Ovary (tissue), 9 donors: ENCODE data around the gene RNF183. TPM values are rescaled to one million over a fixed set of nuclear protein-coding genes. Genes with fewer than 3 reads are reported as not detected.
"Not testable (repeated sequence)": the region's sequence is repeated elsewhere in the genome, so short reads cannot be mapped to it uniquely, and the experiment has no call there.

Experiments used
- DNase-seq, 5 donors: peaks; one replicate each; pipeline ENCODE4 v3.0.0-alpha.2; 2019 to 2020
- H3K27ac ChIP-seq, 2 donors: fragments of 200-600 bp; one replicate each; pipeline versions ENCODE4 v1.5.1 to v1.8.0; 2019 to 2022
- H3K27me3 ChIP-seq: fragments of 200-600 bp; one replicate; pipeline ENCODE4 v1.8.0; 2022
- H3K36me3 ChIP-seq: fragments of 200-600 bp; sonication (generic); one replicate; pipeline ENCODE4 v1.5.1; 2019
- H3K4me1 ChIP-seq: one replicate; pipeline ENCODE4 v1.8.1; 2013; ENCODE audit warnings: mild to moderate bottlenecking, moderate library complexity; ENCODE audit not compliant: insufficient read depth
- H3K4me3 ChIP-seq: fragments of 200-600 bp; sonication (generic); one replicate; pipeline ENCODE4 v1.5.1; 2017
- H3K9me3 ChIP-seq, 2 donors: fragments of 200-600 bp in 1 of 2; sonication (generic) in 1 of 2; one replicate each; pipeline versions ENCODE4 v1.5.1 to v1.8.1; 2013 to 2019; ENCODE audit warnings: mild to moderate bottlenecking in 1 of 2, moderate library complexity in 1 of 2
- EP300 ChIP-seq: sonication (generic); formaldehyde crosslinking; IDR thresholded peaks from one replicate; pipeline ENCODE4 v1.6.1; 2017; ENCODE audit warnings: antibody characterized with exemption
- POLR2A ChIP-seq: fragments of 450-650 bp; IDR thresholded peaks from one replicate; pipeline ENCODE4 v1.6.1; 2017; ENCODE audit warnings: antibody characterized with exemption, mild to moderate bottlenecking, moderate library complexity
- WGBS, 3 donors: extraction: QIAGEN DNeasy Blood & Tissue Kit in 1 of 3; methylation state at CpG; one replicate each; pipeline versions ENCODE4 v1.1.5 to v1.1.7; 2013 to 2017; 5-methylcytosine and 5-hydroxymethylcytosine counted together
- intact Hi-C, 4 donors: fragments of 100-400 bp; cut with DNase I; formaldehyde crosslinking; loops; one replicate each; pipeline versions ENCODE4 v1.11.0 to v1.15.1; 2022 to 2023
- polyA plus RNA-seq, 2 donors: library from polyadenylated mRNA; stranded (reverse); fragments of 200-250 nt in 1 of 2; fragments of 350-450 nt in 1 of 2; fragmentation: Illumina TruSeq in 1 of 2; extraction: RNeasy Lipid Tissue Mini Kit (QIAGEN cat#74804) in 1 of 2; gene quantifications; one replicate each; pipeline ENCODE4 v1.2.3, GENCODE V29; 2013 to 2014
- total RNA-seq, 7 donors: library from RNA; depleted of rRNA in 2 of 7; stranded (reverse); fragments of >200 nt in 2 of 7; fragmentation: NEBNext Ultra II Directional in 3 of 7; extraction: Animal tissue kit (Norgen Biotek cat#: 25700) in 3 of 7; gene quantifications; one replicate each; pipeline versions ENCODE4 v1.1.0 to v1.2.4, GENCODE V29; 2016 to 2023
- TF ChIP-seq, protein P1 (sequence below), 3 donors: fragments of 450-650 bp in 2 of 3; fragments of 200-600 bp in 1 of 3; IDR thresholded peaks; one replicate each; pipeline versions ENCODE4 v1.5.1 to v1.8.0; 2016 to 2022; ENCODE audit warnings: antibody characterized with exemption in 3 of 3, mild to moderate bottlenecking in 1 of 3
- donor health status: DM: no; HTN: no; CAD: no; lungs with moderate emphysema.
- donor health status: DM: no; HTN: no; CAD: no.
- donor health status: Bipolar disorder and iron deficiency.
- donor health status: DM: yes; HTN: yes; CAD: no.
- donor health status: DM: no; HTN: no; CAD: no.
- donor health status: DM: yes; HTN: yes; CAD: no.

The RNF183 gene
- total and polyA plus RNA-seq, 9 donors = 0.06 to 1.3 (median 0.48) TPM; not detected in 5

DNA sequence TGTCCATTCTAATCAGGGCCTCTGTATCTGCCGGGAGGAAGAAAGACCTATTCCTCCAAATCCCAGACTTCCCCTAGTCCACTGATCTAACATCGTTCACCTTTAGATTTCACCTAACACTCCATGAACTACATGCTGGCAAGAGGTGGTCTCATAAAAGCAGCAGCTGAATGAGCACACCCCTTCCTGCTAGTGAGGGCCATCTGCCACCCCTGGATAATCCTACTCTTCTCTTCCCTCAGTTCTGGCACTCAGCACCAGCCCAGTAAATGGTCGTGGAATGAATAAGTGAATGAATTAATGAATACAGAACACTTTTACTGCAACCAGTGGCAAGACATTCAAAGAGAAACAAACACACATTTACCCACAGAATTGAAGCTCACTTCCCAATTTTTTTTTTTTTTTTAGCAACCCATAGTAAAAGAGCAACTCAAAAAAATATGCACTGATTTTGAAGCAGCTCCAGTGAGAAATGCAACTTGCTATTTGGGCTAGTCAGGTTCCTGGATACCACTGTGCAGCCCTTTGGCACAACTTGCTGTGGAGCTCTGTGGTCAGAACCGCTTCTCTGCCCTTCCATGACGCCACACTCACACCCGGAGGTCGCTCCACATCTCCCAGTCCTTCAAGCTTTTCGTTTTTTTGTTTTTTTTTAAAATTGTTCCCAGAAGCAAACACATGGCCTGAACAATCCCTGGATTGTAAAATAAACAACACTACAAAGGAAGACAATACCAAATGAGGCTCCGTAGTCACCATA, 6.2 kb downstream of the RNF183 start:
- intact Hi-C loops = no loop called here
- no peaks in the 10 kb centered on the region for H3K9me3 ChIP-seq
- no peak overlapping the region for H3K4me3 ChIP-seq
- H3K36me3 ChIP-seq = no peaks in the 10 kb centered on the region
- TF ChIP-seq, protein P1, sequence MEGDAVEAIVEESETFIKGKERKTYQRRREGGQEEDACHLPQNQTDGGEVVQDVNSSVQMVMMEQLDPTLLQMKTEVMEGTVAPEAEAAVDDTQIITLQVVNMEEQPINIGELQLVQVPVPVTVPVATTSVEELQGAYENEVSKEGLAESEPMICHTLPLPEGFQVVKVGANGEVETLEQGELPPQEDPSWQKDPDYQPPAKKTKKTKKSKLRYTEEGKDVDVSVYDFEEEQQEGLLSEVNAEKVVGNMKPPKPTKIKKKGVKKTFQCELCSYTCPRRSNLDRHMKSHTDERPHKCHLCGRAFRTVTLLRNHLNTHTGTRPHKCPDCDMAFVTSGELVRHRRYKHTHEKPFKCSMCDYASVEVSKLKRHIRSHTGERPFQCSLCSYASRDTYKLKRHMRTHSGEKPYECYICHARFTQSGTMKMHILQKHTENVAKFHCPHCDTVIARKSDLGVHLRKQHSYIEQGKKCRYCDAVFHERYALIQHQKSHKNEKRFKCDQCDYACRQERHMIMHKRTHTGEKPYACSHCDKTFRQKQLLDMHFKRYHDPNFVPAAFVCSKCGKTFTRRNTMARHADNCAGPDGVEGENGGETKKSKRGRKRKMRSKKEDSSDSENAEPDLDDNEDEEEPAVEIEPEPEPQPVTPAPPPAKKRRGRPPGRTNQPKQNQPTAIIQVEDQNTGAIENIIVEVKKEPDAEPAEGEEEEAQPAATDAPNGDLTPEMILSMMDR (IDR thresholded peaks at IDR 0.05) = no peak
- TF ChIP-seq POLR2A (no peak), EP300 (no peak)
- no peaks in the 10 kb centered on the region for H3K4me1 ChIP-seq
- no peak overlapping the region for H3K27ac ChIP-seq
- H3K27me3 ChIP-seq = no peaks in the 10 kb centered on the region
- no peak for DNase-seq
- 59 to 70% (median 66%) methylated on average over 9 of the region's 9 CpGs for WGBS, 3 donors

DNA sequence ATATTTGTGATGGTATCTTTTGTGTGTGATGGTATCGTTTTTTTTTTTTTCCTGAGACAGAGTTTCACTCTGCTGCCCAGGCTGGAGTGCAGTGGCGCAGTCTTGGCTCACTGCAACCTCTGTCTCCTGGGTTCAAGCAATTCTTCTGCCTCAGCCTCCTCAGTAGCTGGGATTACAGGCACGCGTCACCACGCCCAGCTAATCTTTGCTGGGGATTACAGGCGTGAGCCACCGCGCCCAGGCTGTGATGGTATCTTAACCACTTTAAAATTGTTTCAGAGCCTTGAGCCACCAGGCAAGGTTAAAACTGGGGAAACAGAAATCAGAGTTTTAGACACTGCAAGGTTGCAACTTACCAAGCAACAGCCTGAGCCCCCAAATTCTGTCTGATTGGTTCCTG, 6.9 kb downstream of the RNF183 start:
- DNase-seq, H3K27me3 ChIP-seq, H3K27ac ChIP-seq, intact Hi-C loops, H3K4me3 ChIP-seq, H3K4me1 ChIP-seq, H3K9me3 ChIP-seq, H3K36me3 ChIP-seq: not testable (repeated sequence)
- WGBS, 3 donors = 91 to 96% (median 94%) methylated on average over 8 of the region's 8 CpGs

DNA sequence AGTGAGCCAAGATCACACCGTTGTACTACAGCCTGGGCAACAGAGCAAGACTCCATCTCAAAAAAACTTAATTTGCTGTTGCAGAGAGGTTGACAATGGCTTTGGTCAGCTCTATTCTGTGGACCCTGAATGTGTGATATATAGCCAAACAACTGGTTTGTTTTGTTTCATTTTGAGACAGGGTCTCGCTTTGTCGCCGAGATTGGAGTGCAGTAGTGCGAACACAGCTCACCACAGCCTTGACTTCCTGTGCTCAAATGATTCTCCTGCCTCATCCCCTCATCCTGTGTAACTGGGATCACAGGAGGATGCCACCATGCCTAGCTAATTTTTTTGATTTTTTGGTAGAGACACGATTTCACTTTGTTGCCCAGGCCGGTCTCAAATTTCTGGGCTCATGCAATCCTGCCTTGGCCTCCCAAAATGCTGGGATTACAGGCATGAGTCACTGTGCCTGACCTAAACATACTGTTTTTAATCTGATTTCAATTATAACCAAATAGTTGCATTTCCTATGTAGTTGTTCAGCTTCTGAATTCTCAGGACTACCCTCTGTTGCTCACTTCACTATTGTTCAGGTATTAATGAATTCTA, 9.8 kb downstream of the RNF183 start:
- Histone ChIP-seq H3K27ac (no peak overlapping the region), H3K9me3 (no peaks in the 10 kb centered on the region), H3K36me3 (no peaks in the 10 kb centered on the region), H3K4me3 (no peak overlapping the region), H3K4me1 (no peaks in the 10 kb centered on the region), H3K27me3 (no peaks in the 10 kb centered on the region)
- intact Hi-C loops = no loop called here
- DNase-seq = no peak
- WGBS, 3 donors = 73 to 78% (median 75%) methylated on average over 7 of the region's 7 CpGs
- no peak for TF ChIP-seq EP300
- no peak for TF ChIP-seq POLR2A
- TF ChIP-seq, protein P1 (IDR thresholded peaks at IDR 0.05) = no peak

DNA sequence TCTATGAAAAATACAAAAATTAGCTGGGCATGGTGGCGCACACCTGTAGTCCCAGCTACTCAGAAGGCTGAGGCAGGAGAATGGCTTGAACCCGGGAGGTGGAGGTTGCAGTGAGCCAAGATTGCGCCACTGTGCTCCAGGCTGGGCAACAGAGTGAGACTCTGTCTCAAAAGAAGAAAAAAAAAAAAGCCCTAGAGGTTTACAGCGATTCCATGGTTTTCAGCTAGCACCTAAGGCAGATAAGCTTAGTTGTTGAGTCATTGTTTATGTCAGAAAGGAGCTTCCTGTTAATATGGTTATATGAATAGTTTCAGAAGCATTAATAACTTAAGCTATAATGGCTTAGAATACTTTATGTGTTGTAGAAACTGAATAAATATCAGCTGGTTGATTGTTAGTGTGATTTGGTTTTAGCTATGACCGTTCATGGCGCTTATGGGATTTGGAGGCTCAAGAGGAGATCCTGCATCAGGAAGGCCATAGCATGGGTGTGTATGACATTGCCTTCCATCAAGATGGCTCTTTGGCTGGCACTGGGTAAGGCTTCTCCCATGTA, 13.0 kb downstream of the RNF183 start:
- H3K4me1 ChIP-seq = no peaks in the 10 kb centered on the region
- no peak for TF ChIP-seq EP300
- no peak for TF ChIP-seq POLR2A
- TF ChIP-seq, protein P1 (IDR thresholded peaks at IDR 0.05) = no peak
- no peaks in the 10 kb centered on the region for H3K9me3 ChIP-seq
- intact Hi-C loops = no loop called here
- H3K36me3 ChIP-seq = no peaks in the 10 kb centered on the region
- no peak overlapping the region for H3K27ac ChIP-seq
- H3K4me3 ChIP-seq = no peak overlapping the region
- 87 to 95% (median 92%) methylated on average over 6 of the region's 6 CpGs for WGBS, 3 donors
- no peak for DNase-seq
- H3K27me3 ChIP-seq = no peaks in the 10 kb centered on the region

DNA sequence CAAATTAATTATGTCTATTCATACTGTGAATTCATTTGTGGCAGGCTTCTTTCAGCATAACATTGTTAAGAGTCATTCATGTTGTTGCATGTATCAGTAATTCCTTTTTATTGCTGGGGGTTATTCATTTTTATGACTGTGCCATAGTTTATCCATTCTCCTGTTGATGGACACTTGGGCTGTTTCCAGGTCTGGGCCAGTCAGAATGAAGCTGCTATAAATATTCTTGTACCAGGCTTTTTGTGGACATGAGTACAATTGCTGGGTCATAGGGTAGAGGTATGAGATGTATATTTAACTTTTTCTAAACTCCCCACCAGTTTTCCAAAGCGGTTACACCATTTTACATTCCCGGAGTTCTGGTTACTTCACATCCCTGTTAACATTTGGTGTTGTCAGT, 14.1 kb downstream of the RNF183 start:
- Histone ChIP-seq H3K27ac (no peak overlapping the region), H3K27me3 (no peaks in the 10 kb centered on the region), H3K36me3 (no peaks in the 10 kb centered on the region), H3K4me1 (no peaks in the 10 kb centered on the region), H3K4me3 (no peak overlapping the region), H3K9me3 (no peaks in the 10 kb centered on the region)
- no peak for DNase-seq
- TF ChIP-seq, protein P1 (IDR thresholded peaks at IDR 0.05) = no peak
- no peak for TF ChIP-seq POLR2A
- TF ChIP-seq EP300 = no peak
- intact Hi-C loops = no loop called here
- WGBS, 3 donors = 92 to 96% (median 94%) methylated on average over 2 of the region's 2 CpGs
